Left kidney (tissue), 2 donors: Measurements from ENCODE around the gene SORL1-AS1. TPM values are rescaled to one million over a fixed set of nuclear protein-coding genes. Genes with fewer than 3 reads are reported as not detected.

ENCODE experiments used
- DNase-seq: peaks from one replicate; pipeline ENCODE4 v3.0.0-alpha.2; 2013
- polyA plus RNA-seq: library from polyadenylated mRNA; unstranded; fragments of 120-200 nt; gene quantifications from one replicate; pipeline ENCODE4 v1.2.1, GENCODE V29; 2013; ENCODE audit not compliant: insufficient read length

The SORL1-AS1 gene

DNA sequence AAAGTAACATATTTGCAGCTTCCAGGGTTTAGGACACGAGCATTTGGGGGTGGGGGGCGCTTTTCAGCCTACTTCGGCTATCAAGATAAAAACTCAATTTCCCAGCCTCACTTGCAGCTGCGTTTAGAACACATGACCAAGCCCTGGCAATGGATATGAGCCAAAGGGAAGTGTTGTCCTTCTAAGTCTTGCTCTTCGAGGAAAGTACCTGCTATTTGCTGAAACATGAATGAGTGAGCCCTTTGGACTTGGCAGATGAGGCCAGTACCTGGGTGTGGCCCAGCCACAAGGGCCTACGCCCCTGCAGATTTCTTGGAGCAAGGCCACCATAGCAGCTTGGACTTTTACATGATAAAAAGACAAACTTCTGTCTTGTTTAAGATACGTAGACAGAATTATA is 60.9 kb downstream of the SORL1-AS1 start:
- no peak for DNase-seq

DNA sequence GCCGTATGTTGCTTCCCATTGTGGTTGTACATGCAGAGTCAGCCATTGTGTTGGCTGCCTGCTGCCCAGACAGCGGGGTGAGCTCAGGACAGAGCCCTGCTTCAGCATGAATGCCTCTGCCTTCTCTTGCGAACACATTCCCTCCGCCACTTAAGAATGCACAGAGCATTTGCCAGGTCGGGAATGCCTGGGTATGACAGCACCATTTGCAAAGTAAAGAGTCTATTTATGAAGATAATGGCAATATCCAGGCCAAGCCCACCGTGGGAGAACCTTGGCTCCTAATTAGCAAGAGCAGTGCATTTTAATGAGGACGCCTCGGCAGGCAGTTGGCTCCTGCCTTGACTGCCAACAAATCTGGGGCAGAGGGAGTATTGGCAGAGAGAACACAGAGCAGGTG is 63.1 kb downstream of the SORL1-AS1 start:
- no peak for DNase-seq

Other genes starting within 250 kb of the SORL1-AS1 start
- gene SC5D, start 160.2 kb downstream of the SORL1-AS1 start, polyA plus RNA-seq = 67.7 TPM
- gene SORL1, start 653 bp downstream of the SORL1-AS1 start, polyA plus RNA-seq = 41.9 TPM